ENCODE data around the gene LIN7B. TPM values are rescaled to one million over a fixed set of nuclear protein-coding genes. Genes with fewer than 3 reads are reported as not detected.

The LIN7B gene
- total and polyA plus RNA-seq, 2 of the 13 experiments (the other 11 are each of a cell fraction or from before 2014, with no cell fraction given): 5.3 to 7.6 TPM

DNA sequence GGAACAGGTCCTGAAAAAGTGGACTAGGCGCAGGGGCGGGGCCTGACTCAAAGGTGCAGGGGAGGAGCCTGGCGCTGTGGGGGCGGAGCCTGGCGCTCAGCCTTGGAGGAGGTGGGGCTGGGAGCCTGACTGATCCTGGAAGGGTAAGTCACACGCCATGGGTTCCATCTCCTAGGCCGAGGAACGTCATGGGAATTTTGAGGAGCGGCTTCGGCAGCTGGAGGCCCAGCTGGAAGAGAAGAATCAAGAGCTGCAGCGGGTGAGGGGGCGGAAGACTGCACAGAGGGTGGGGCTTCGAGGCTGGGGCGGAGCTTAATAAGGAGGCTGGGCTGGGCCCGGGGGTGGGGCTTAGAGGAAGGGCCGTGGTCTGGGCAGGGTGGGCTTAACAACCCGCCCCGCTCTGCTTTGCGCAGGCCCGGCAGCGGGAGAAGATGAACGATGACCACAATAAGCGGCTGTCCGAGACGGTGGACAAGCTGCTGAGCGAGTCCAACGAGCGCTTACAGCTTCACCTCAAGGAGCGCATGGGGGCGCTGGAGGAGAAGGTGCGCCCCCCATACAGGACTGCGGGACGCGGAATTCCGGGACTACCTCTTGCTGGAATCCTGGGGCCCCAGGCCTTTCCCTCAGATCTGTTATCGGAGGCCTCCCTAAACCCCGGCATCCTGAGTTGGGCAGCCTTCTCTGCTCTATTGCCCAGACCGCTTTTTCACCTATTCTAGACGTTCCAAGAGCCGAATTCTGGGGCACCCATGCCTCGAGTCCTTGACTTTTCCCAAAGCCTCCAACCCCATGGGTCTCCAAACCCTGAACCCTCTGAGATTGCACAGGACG lies 19.7 kb downstream of the LIN7B start:
- ATAC-seq (no peak), DNase-seq (ENCODE audit: low spot score) (no peak), FAIRE-seq (no peak)
- Histone ChIP-seq H2AFZ (ENCODE audit: low read length) (no peak overlapping the region), H3K9me3 (ENCODE audit: low read length) (no peaks in the 10 kb centered on the region), H3K4me3 (replicated peaks in 1 of 3; ENCODE audit: insufficient read depth in 1 of 3, low read depth in 2 of 3, low read length in 3 of 3) (no peak overlapping the region), H3K4me2 (ENCODE audit: low read depth, low read length) (no peak overlapping the region), H4K20me1 (ENCODE audit: insufficient read depth, low read length) (no peaks in the 10 kb centered on the region), H3K9ac (ENCODE audit: insufficient read depth, low read depth, low read length) (no peak overlapping the region), H3K36me3 (replicated peaks in 1 of 2; ENCODE audit: control insufficient read depth in 1 of 2, insufficient read depth in 2 of 2, low read length in 2 of 2) (peaks cover 3 to 5% of the 10 kb centered on the region in 2 experiments; a peak in 3 of 5 replicates), H3K27ac (ENCODE audit: extremely low read length, insufficient read depth, low read length) (no peak overlapping the region), H3K79me2 (ENCODE audit: insufficient read depth, low read length) (no peaks in the 10 kb centered on the region), H3K27me3 (ENCODE audit: control insufficient read depth in 1 of 2, insufficient read depth in 2 of 2, low read length in 2 of 2) (no peaks in the 10 kb centered on the region), H3K4me1 (ENCODE audit: insufficient read depth, low read length) (peaks cover 9% of the 10 kb centered on the region)
- BruUV-seq (replicated peaks): no TSS peak
- CTCF ChIA-PET (ENCODE audit: low intra/inter-chr PET ratio, low total read pairs): no interaction called here
- intact Hi-C loops (cut with micrococcal nuclease; ENCODE audit: unreplicated experiment): no loop called here
- TF ChIP-seq, protein P1, sequence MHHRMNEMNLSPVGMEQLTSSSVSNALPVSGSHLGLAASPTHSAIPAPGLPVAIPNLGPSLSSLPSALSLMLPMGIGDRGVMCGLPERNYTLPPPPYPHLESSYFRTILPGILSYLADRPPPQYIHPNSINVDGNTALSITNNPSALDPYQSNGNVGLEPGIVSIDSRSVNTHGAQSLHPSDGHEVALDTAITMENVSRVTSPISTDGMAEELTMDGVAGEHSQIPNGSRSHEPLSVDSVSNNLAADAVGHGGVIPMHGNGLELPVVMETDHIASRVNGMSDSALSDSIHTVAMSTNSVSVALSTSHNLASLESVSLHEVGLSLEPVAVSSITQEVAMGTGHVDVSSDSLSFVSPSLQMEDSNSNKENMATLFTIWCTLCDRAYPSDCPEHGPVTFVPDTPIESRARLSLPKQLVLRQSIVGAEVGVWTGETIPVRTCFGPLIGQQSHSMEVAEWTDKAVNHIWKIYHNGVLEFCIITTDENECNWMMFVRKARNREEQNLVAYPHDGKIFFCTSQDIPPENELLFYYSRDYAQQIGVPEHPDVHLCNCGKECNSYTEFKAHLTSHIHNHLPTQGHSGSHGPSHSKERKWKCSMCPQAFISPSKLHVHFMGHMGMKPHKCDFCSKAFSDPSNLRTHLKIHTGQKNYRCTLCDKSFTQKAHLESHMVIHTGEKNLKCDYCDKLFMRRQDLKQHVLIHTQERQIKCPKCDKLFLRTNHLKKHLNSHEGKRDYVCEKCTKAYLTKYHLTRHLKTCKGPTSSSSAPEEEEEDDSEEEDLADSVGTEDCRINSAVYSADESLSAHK (CRISPR knock-in tag; IDR thresholded peaks at IDR 0.05; ENCODE audit: borderline replicate concordance): no peak
- no peak for TF ChIP-seq ZNF3 (CRISPR knock-in tag; IDR thresholded peaks at IDR 0.05)
- TF ChIP-seq ZNF7 (CRISPR knock-in tag; IDR thresholded peaks at IDR 0.05): no peak
- no peak for TF ChIP-seq ZNF468 (CRISPR knock-in tag; IDR thresholded peaks at IDR 0.05)
- TF ChIP-seq MXD4 (CRISPR knock-in tag; IDR thresholded peaks at IDR 0.05): no peak
- TF ChIP-seq MZF1 (CRISPR knock-in tag; IDR thresholded peaks at IDR 0.05; ENCODE audit: borderline replicate concordance): no peak
- no peak for TF ChIP-seq NFRKB (IDR thresholded peaks at IDR 0.05)
- TF ChIP-seq NR2F6 (IDR thresholded peaks at IDR 0.05): no peak
- no peak for TF ChIP-seq NR2F6 (CRISPR knock-in tag; IDR thresholded peaks at IDR 0.05)
- TF ChIP-seq ZNF253 (CRISPR knock-in tag; IDR thresholded peaks at IDR 0.05; ENCODE audit: borderline replicate concordance): no peak
- TF ChIP-seq, protein P2, sequence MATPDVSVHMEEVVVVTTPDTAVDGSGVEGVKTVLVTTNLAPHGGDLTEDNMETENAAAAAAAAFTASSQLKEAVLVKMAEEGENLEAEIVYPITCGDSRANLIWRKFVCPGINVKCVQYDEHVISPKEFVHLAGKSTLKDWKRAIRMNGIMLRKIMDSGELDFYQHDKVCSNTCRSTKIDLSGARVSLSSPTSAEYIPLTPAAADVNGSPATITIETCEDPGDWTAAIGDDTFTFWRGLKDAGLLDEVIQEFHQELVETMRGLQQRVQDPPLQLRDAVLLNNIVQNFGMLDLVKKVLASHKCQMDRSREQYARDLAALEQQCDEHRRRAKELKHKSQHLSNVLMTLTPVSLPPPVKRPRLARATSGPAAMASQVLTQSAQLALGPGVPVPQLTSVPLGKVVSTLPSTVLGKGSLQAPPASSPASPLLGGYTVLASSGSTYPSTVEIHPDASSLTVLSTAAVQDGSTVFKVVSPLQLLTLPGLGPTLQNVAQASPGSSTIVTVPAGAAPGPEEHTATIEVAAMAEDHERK (CRISPR knock-in tag; IDR thresholded peaks at IDR 0.05; ENCODE audit: low read depth): no peak
- no peak for TF ChIP-seq SMYD3 (CRISPR knock-in tag; IDR thresholded peaks at IDR 0.05)
- no peak for TF ChIP-seq RXRB (CRISPR knock-in tag; IDR thresholded peaks at IDR 0.05; ENCODE audit: borderline replicate concordance)
- TF ChIP-seq FOXO1 (CRISPR knock-in tag; IDR thresholded peaks at IDR 0.05): no peak
- no peak for TF ChIP-seq ZNF33A (CRISPR knock-in tag; IDR thresholded peaks at IDR 0.05; ENCODE audit: borderline replicate concordance)
- WGBS (ENCODE audit: low lambda C conversion rate): 96% methylated on average over 42 of the region's 42 CpGs
- in situ Hi-C loops (cut with HindIII; ENCODE audit: extremely low pct_ligation_motif_present, low pct_unique_long_range_greater_than_20kb): no loop called here
- POLR2A ChIA-PET: no interaction called here

All from HepG2 (cell line).